ENCODE results near the gene TLL2.
A peak's percentile ranks its signal among the peaks of the same experiment; 100 is the strongest.

Gene TLL2

GRCh38 chr10:96406091-96406490, 107.6 kb downstream of the TLL2 start:
- no peak for DNase-seq (ENCODE audit: extremely low spot score)
- ChIA-PET CTCF (interaction anchor here (0.7 to 1.5 kb wide), 3 partner anchors 11 to 35 kb away, joined by 3 to 6 read pairs (median 4); no protein-coding TSS in a partner anchor), POLR2A (no interaction called here)
- no peak for TF ChIP-seq CTCF (IDR thresholded peaks at IDR 0.05; ENCODE audit: control extremely low read depth, extremely low read depth, low read depth, missing control alignments)

- no peak for DNase-seq (ENCODE audit: extremely low spot score)
- ChIA-PET POLR2A (no interaction called here), CTCF (no interaction called here)
- no peak for TF ChIP-seq CTCF (IDR thresholded peaks at IDR 0.05; ENCODE audit: control extremely low read depth, extremely low read depth, low read depth, missing control alignments)
Observed at GRCh38 chr10:96402417-96403305, 111.1 kb downstream of the TLL2 start.

- ChIA-PET POLR2A (no interaction called here), CTCF (interaction anchor here (1.2 to 1.4 kb wide), 2 partner anchors 10 to 19 kb away, joined by 3 read pairs; no protein-coding TSS in a partner anchor)
- no peak for TF ChIP-seq CTCF (IDR thresholded peaks at IDR 0.05; ENCODE audit: control extremely low read depth, extremely low read depth, low read depth, missing control alignments)
- no peak for DNase-seq (ENCODE audit: extremely low spot score)
Observed at GRCh38 chr10:96401036-96401435, 112.7 kb downstream of the TLL2 start.

- no peak for DNase-seq (ENCODE audit: extremely low spot score)
- ChIA-PET CTCF (interaction anchor here (1.4 kb wide), 1 partner anchor 19 kb away, joined by 3 read pairs; no protein-coding TSS in a partner anchor), POLR2A (no interaction called here)
- no peak for TF ChIP-seq CTCF (IDR thresholded peaks at IDR 0.05; ENCODE audit: control extremely low read depth, extremely low read depth, low read depth, missing control alignments)
Observed at GRCh38 chr10:96400465-96400864, 113.3 kb downstream of the TLL2 start.

GRCh38 chr10:96397902-96398301, 115.8 kb downstream of the TLL2 start:
- ChIA-PET POLR2A (no interaction called here), CTCF (no interaction called here)
- TF ChIP-seq CTCF (IDR thresholded peaks at IDR 0.05; ENCODE audit: control extremely low read depth, extremely low read depth, low read depth, missing control alignments), result no peak
- no peak for DNase-seq (ENCODE audit: extremely low spot score)

GRCh38 chr10:96395931-96396877, 117.5 kb downstream of the TLL2 start:
- DNase-seq (ENCODE audit: extremely low spot score), result peak; percentile 86
- POLR2A ChIA-PET, result no interaction called here
- CTCF ChIA-PET, result interaction anchor here (0.6 to 4.4 kb wide), 23 partner anchors 10 to 629 kb away, joined by 3 to 23 read pairs (median 5); partner anchors contain the start of gene TLL2
- TF ChIP-seq CTCF (IDR thresholded peaks at IDR 0.05; ENCODE audit: control extremely low read depth, extremely low read depth, low read depth, missing control alignments), result peak; percentile 83

Measured in GM10248 (cell line).